Ovary (tissue), 9 donors: ENCODE results near the gene TTLL11. TPM values are rescaled to one million over a fixed set of nuclear protein-coding genes. Genes with fewer than 3 reads are reported as not detected.

Experiments used
- DNase-seq, 5 donors: peaks; one replicate each; pipeline ENCODE4 v3.0.0-alpha.2; 2019 to 2020
- H3K27ac ChIP-seq, 2 donors: fragments of 200-600 bp; one replicate each; pipeline versions ENCODE4 v1.5.1 to v1.8.0; 2019 to 2022
- H3K27me3 ChIP-seq: fragments of 200-600 bp; one replicate; pipeline ENCODE4 v1.8.0; 2022
- H3K36me3 ChIP-seq: fragments of 200-600 bp; sonication (generic); one replicate; pipeline ENCODE4 v1.5.1; 2019
- H3K4me1 ChIP-seq: one replicate; pipeline ENCODE4 v1.8.1; 2013; ENCODE audit warnings: mild to moderate bottlenecking, moderate library complexity; ENCODE audit not compliant: insufficient read depth
- H3K4me3 ChIP-seq: fragments of 200-600 bp; sonication (generic); one replicate; pipeline ENCODE4 v1.5.1; 2017
- H3K9me3 ChIP-seq, 2 donors: fragments of 200-600 bp in 1 of 2; sonication (generic) in 1 of 2; one replicate each; pipeline versions ENCODE4 v1.5.1 to v1.8.1; 2013 to 2019; ENCODE audit warnings: mild to moderate bottlenecking in 1 of 2, moderate library complexity in 1 of 2
- CTCF ChIP-seq, 3 donors: fragments of 450-650 bp in 2 of 3; fragments of 200-600 bp in 1 of 3; IDR thresholded peaks; one replicate each; pipeline versions ENCODE4 v1.5.1 to v1.8.0; 2016 to 2022; ENCODE audit warnings: antibody characterized with exemption in 3 of 3, mild to moderate bottlenecking in 1 of 3
- EP300 ChIP-seq: sonication (generic); formaldehyde crosslinking; IDR thresholded peaks from one replicate; pipeline ENCODE4 v1.6.1; 2017; ENCODE audit warnings: antibody characterized with exemption
- POLR2A ChIP-seq: fragments of 450-650 bp; IDR thresholded peaks from one replicate; pipeline ENCODE4 v1.6.1; 2017; ENCODE audit warnings: antibody characterized with exemption, mild to moderate bottlenecking, moderate library complexity
- whole genome bisulfite sequencing, 3 donors: extraction: QIAGEN DNeasy Blood & Tissue Kit in 1 of 3; methylation state at CpG; one replicate each; pipeline versions ENCODE4 v1.1.5 to v1.1.7; 2013 to 2017; 5-methylcytosine and 5-hydroxymethylcytosine counted together
- intact Hi-C, 4 donors: fragments of 100-400 bp; cut with DNase I; formaldehyde crosslinking; loops; one replicate each; pipeline versions ENCODE4 v1.11.0 to v1.15.1; 2022 to 2023
- polyA plus RNA-seq, 2 donors: library from polyadenylated mRNA; stranded (reverse); fragments of 200-250 nt in 1 of 2; fragments of 350-450 nt in 1 of 2; fragmentation: Illumina TruSeq in 1 of 2; extraction: RNeasy Lipid Tissue Mini Kit (QIAGEN cat#74804) in 1 of 2; gene quantifications; one replicate each; pipeline ENCODE4 v1.2.3, GENCODE V29; 2013 to 2014
- total RNA-seq, 7 donors: library from RNA; depleted of rRNA in 2 of 7; stranded (reverse); fragments of >200 nt in 2 of 7; fragmentation: NEBNext Ultra II Directional in 3 of 7; extraction: Animal tissue kit (Norgen Biotek cat#: 25700) in 3 of 7; gene quantifications; one replicate each; pipeline versions ENCODE4 v1.1.0 to v1.2.4, GENCODE V29; 2016 to 2023
- donor health status: DM: no; HTN: no; CAD: no; lungs with moderate emphysema.
- donor health status: DM: no; HTN: no; CAD: no.
- donor health status: Bipolar disorder and iron deficiency.
- donor health status: DM: yes; HTN: yes; CAD: no.
- donor health status: DM: no; HTN: no; CAD: no.
- donor health status: DM: yes; HTN: yes; CAD: no.

Gene TTLL11
- total and polyA plus RNA-seq, 9 donors: 6.1 to 13.5 (median 9.2) TPM

- intact Hi-C loops: no loop called here
- peaks cover 15% of the 10 kb centered on the region for H3K4me1 ChIP-seq
- DNase-seq: no peak
Measured at GRCh38 chr9:122087406-122088200, 5.5 kb downstream of the TTLL11 start.

GRCh38 chr9:122086873-122087272 is 6.2 kb downstream of the TTLL11 start:
- Histone ChIP-seq H3K9me3 (no peaks in the 10 kb centered on the region), H3K27ac (no peak overlapping the region), H3K4me1 (peaks cover 9% of the 10 kb centered on the region), H3K36me3 (no peaks in the 10 kb centered on the region), H3K27me3 (no peaks in the 10 kb centered on the region), H3K4me3 (no peak overlapping the region)
- 76 to 82% (median 78%) methylated on average over 1 of the region's 1 CpG for WGBS, 3 donors
- intact Hi-C loops: no loop called here
- DNase-seq: no peak
- TF ChIP-seq POLR2A: no peak
- TF ChIP-seq CTCF (IDR thresholded peaks at IDR 0.05): no peak
- no peak for TF ChIP-seq EP300

More at GRCh38 chr9:122087406-122088200, 5.5 kb downstream of the TTLL11 start:
- Histone ChIP-seq H3K9me3 (no peaks in the 10 kb centered on the region), H3K27ac (no peak overlapping the region), H3K27me3 (no peaks in the 10 kb centered on the region), H3K4me3 (no peak overlapping the region), H3K36me3 (no peaks in the 10 kb centered on the region)
- 72 to 79% (median 77%) methylated on average over 8 of the region's 8 CpGs for WGBS, 3 donors
- TF ChIP-seq EP300 (no peak), POLR2A (no peak), CTCF (IDR thresholded peaks at IDR 0.05) (no peak)

- Histone ChIP-seq H3K27ac (no peak overlapping the region), H3K27me3 (no peaks in the 10 kb centered on the region), H3K4me3 (no peak overlapping the region), H3K4me1 (peaks cover 3% of the 10 kb centered on the region), H3K9me3 (no peaks in the 10 kb centered on the region), H3K36me3 (no peaks in the 10 kb centered on the region)
- TF ChIP-seq POLR2A: no peak
- TF ChIP-seq CTCF (IDR thresholded peaks at IDR 0.05): no peak
- TF ChIP-seq EP300: no peak
- WGBS, 3 donors: 88 to 100% (median 100%) methylated on average over 1 of the region's 1 CpG
- intact Hi-C loops: no loop called here
- DNase-seq: no peak
Measured at GRCh38 chr9:122085260-122085659, 7.8 kb downstream of the TTLL11 start.

DNA sequence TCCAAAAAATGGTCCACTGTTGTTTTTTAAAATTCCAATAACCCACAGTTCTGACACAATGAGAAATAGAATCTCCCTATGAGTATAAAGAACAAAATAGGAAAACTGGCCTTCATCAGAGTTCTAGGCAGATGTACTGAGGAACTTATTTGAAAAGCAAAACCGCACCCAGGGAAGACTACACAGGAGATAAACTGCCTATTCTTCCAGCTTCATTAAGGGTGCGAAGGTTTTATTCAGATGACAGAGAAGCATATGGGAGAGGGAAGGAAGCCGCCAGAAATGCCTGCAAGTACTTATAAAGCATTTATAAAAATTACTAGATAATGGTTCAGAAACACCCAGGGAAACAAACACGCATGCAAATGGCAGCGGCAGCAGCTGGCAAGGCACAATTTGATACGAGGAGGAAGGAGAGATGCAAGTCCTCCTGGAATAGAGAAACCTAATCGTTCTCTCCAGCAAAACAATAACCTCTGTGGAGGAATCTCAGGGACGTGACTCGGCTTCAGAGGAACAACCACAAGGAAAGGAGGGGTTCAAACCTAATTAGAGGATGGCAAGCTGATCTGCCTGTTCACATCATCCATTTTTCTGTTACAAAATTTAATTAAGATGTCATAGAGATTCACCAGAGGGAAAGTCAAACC is 9.0 kb downstream of the TTLL11 start:
- Histone ChIP-seq H3K9me3 (no peaks in the 10 kb centered on the region), H3K4me3 (no peak overlapping the region), H3K27me3 (no peaks in the 10 kb centered on the region), H3K36me3 (no peaks in the 10 kb centered on the region), H3K27ac (no peak overlapping the region), H3K4me1 (peaks cover 3% of the 10 kb centered on the region)
- WGBS, 3 donors: 17 to 45% (median 32%) methylated on average over 9 of the region's 9 CpGs
- intact Hi-C loops: no loop called here
- TF ChIP-seq CTCF (IDR thresholded peaks at IDR 0.05): no peak
- TF ChIP-seq EP300: no peak
- TF ChIP-seq POLR2A: no peak
- no peak for DNase-seq
